HepG2 (cell line): Measurements from ENCODE around the gene DIPK1A. TPM values are rescaled to one million over a fixed set of nuclear protein-coding genes. Genes with fewer than 3 reads are reported as not detected.

Experiments used
- polyA plus RNA-seq, 8 experiments: library from polyadenylated mRNA; depleted of rRNA in 3 of 8; stranded (reverse) in 7 of 8; unstranded in 1 of 8; fragments of >200 nt; fragmentation: Illumina TruSeq in 4 of 8; extraction: Trizol in 4 of 8; gene quantifications; 2 replicates each; pipeline versions ENCODE4 v1.2.1 to v1.2.3, GENCODE V29; 2011 to 2016; ENCODE audit warnings: low read depth in 4 of 8, missing spikeins in 1 of 8, mixed read lengths in 1 of 8; ENCODE audit not compliant: insufficient read depth in 1 of 8
- small RNA-seq, 3 experiments: library from RNA; depleted of rRNA; stranded (forward); fragments of <200 nt; gene quantifications; one replicate each; pipeline ENCODE3, GENCODE V24; 2012; ENCODE audit warnings: low read depth in 2 of 3, low replicate concordance in 1 of 3; ENCODE audit not compliant: insufficient read length in 3 of 3, insufficient read depth in 2 of 3
- total RNA-seq, 5 experiments: library from RNA; depleted of rRNA; stranded (reverse); fragments of >200 nt; fragmentation: Illumina TruSeq; extraction: Trizol; gene quantifications; 2 replicates each; pipeline ENCODE4 v1.2.3, GENCODE V29; 2016; ENCODE audit warnings: low read depth in 1 of 5

The DIPK1A gene
- total and polyA plus RNA-seq, 2 of the 13 experiments (the other 11 are each of a cell fraction or from before 2014, with no cell fraction given): 8.4 TPM

Small RNAs within 50 kb of the gene (small RNA-seq; reads per million reads assigned to genes)
- gene RF00432 (0 reads per million in 3 experiments), gene RN7SL692P (0 reads per million in 3 experiments), gene RNU6-210P (0 reads per million in 3 experiments), gene RNU6-970P (0 reads per million in 3 experiments), gene SNORA66 (7.6 to 2,104 (median 38.7) reads per million in 3 experiments), gene SNORD21 (0 reads per million in 3 experiments)

Other genes starting within 250 kb of the DIPK1A start
- gene EVI5, start 176.4 kb downstream of the DIPK1A start, total RNA-seq (2016; rRNA removed; fragmentation: Illumina TruSeq; extraction: Trizol): 12.6 and 17.5 TPM in 2 replicates
- gene EVI5, start 176.4 kb downstream of the DIPK1A start, polyA plus RNA-seq (2011; rRNA removed): 3.6 and 4.0 TPM in 2 replicates
- gene RPL5, start 129.4 kb downstream of the DIPK1A start, total RNA-seq (2016; rRNA removed; fragmentation: Illumina TruSeq; extraction: Trizol): 2,304 and 2,854 TPM in 2 replicates
- gene RPL5, start 129.4 kb downstream of the DIPK1A start, polyA plus RNA-seq (2011; rRNA removed): 2,158 and 2,520 TPM in 2 replicates
- gene MTF2, start 117.8 kb upstream of the DIPK1A start, total RNA-seq (2016; rRNA removed; fragmentation: Illumina TruSeq; extraction: Trizol): 53.9 and 75.1 TPM in 2 replicates
- gene MTF2, start 117.8 kb upstream of the DIPK1A start, polyA plus RNA-seq (2011; rRNA removed): 31.6 and 48.7 TPM in 2 replicates
- gene TMED5, start 219.0 kb upstream of the DIPK1A start, total RNA-seq (2016; rRNA removed; fragmentation: Illumina TruSeq; extraction: Trizol): 69.5 and 99.0 TPM in 2 replicates
- 53.5 and 58.1 TPM in 2 replicates for gene TMED5, start 219.0 kb upstream of the DIPK1A start, polyA plus RNA-seq (2011; rRNA removed)
- 16.3 and 18.4 TPM in 2 replicates for gene CCDC18, start 219.3 kb upstream of the DIPK1A start, total RNA-seq (2016; rRNA removed; fragmentation: Illumina TruSeq; extraction: Trizol)
- 1.4 and 1.9 TPM in 2 replicates for gene CCDC18, start 219.3 kb upstream of the DIPK1A start, polyA plus RNA-seq (2011; rRNA removed)